WTC11 (cell line): ENCODE measurements around the gene SIRT3. TPM values are rescaled to one million over a fixed set of nuclear protein-coding genes. Genes with fewer than 3 reads are reported as not detected.

Source experiments
- ATAC-seq: fragments of 200-7000 bp; cut with Tn5 transposase; 2 replicates; pipeline ENCODE4 v1.10.0; 2021; ENCODE audit warnings: mild to moderate bottlenecking, moderate library complexity
- CTCF ChIA-PET: fragments of 300-600 bp; sonication (Branson Sonifier 250); formaldehyde crosslinking; loops from one replicate; lab custom pipeline; 2021; ENCODE audit warnings: antibody characterized with exemption; lab: Charles Lee
- POLR2A ChIA-PET: fragments of 350-600 bp; sonication (Branson Sonifier 250); formaldehyde crosslinking; loops from one replicate; lab custom pipeline; 2021; ENCODE audit warnings: antibody characterized with exemption; lab: Charles Lee
- DNase-seq: peaks from one replicate; pipeline ENCODE4 v3.0.0; 2021; ENCODE audit warnings: low spot score
- H3K27ac Mint-ChIP-seq: 2 replicates; pipeline ENCODE4 v1.8.0; 2021; ENCODE audit warnings: mixed read lengths
- H3K27me3 Mint-ChIP-seq: 2 replicates; pipeline ENCODE4 v1.8.0; 2021; ENCODE audit warnings: low read depth, mild to moderate bottlenecking, moderate library complexity, mixed read lengths
- H3K36me3 Mint-ChIP-seq: 2 replicates; pipeline ENCODE4 v1.8.0; 2021; ENCODE audit warnings: mixed read lengths
- H3K4me1 Mint-ChIP-seq: 2 replicates; pipeline ENCODE4 v1.8.0; 2022; ENCODE audit warnings: mixed read lengths
- H3K4me3 Mint-ChIP-seq: 2 replicates; pipeline ENCODE4 v1.8.0; 2021; ENCODE audit warnings: mild to moderate bottlenecking, moderate library complexity, mixed read lengths
- H3K9me3 Mint-ChIP-seq: 2 replicates; pipeline ENCODE4 v1.8.0; 2021; ENCODE audit warnings: mixed read lengths
- ATF1 ChIP-seq: sonication (generic); formaldehyde crosslinking; IDR thresholded peaks from 2 replicates; pipeline ENCODE4 v1.8.1; 2023; ENCODE audit warnings: mild to moderate bottlenecking, moderate library complexity, missing genetic modification reagents
- ATF2 ChIP-seq: sonication (generic); formaldehyde crosslinking; IDR thresholded peaks from 2 replicates; pipeline ENCODE4 v1.8.1; 2022; ENCODE audit warnings: low read depth, missing genetic modification reagents, borderline replicate concordance
- CREB1 ChIP-seq: sonication (generic); formaldehyde crosslinking; IDR thresholded peaks from 2 replicates; pipeline ENCODE4 v1.8.0; 2023; ENCODE audit warnings: mild to moderate bottlenecking, missing genetic modification reagents
- ERG ChIP-seq: fragments of 250-450 bp; sonication (Bioruptor Pico); IDR thresholded peaks from 2 replicates; pipeline ENCODE4 v1.8.0; 2021; ENCODE audit warnings: mild to moderate bottlenecking
- GABPB1 ChIP-seq: sonication (generic); formaldehyde crosslinking; IDR thresholded peaks from 2 replicates; pipeline ENCODE4 v1.8.1; 2023; ENCODE audit warnings: mild to moderate bottlenecking, missing genetic modification reagents
- GRHL2 ChIP-seq: fragments of 250-450 bp; sonication (Bioruptor Pico); IDR thresholded peaks from 2 replicates; pipeline ENCODE4 v1.8.0; 2022; ENCODE audit warnings: mild to moderate bottlenecking, moderate library complexity; ENCODE audit not compliant: insufficient replicate concordance, severe bottlenecking
- IRF1 ChIP-seq: sonication (generic); formaldehyde crosslinking; IDR thresholded peaks from 2 replicates; pipeline ENCODE4 v1.8.0; 2023; ENCODE audit warnings: missing genetic modification reagents
- JUN ChIP-seq: sonication (generic); formaldehyde crosslinking; IDR thresholded peaks from 2 replicates; pipeline ENCODE4 v1.8.0; 2023; ENCODE audit warnings: mild to moderate bottlenecking, missing genetic modification reagents
- NR1H2 ChIP-seq: sonication (generic); formaldehyde crosslinking; IDR thresholded peaks from 2 replicates; pipeline ENCODE4 v1.9.0; 2021; ENCODE audit warnings: mild to moderate bottlenecking, moderate library complexity, missing genetic modification reagents
- PREB ChIP-seq: sonication (generic); formaldehyde crosslinking; IDR thresholded peaks from 2 replicates; pipeline ENCODE4 v1.8.1; 2022; ENCODE audit warnings: mild to moderate bottlenecking, missing genetic modification reagents, moderate library complexity, borderline replicate concordance
- SMAD3 ChIP-seq: sonication (generic); formaldehyde crosslinking; IDR thresholded peaks from 2 replicates; pipeline ENCODE4 v1.8.0; 2022; ENCODE audit warnings: missing genetic modification reagents, mild to moderate bottlenecking, borderline replicate concordance
- SMAD4 ChIP-seq: sonication (generic); formaldehyde crosslinking; IDR thresholded peaks from 2 replicates; pipeline ENCODE4 v1.8.0; 2022; ENCODE audit warnings: mild to moderate bottlenecking, missing genetic modification reagents
- TEAD1 ChIP-seq: sonication (generic); formaldehyde crosslinking; IDR thresholded peaks from 2 replicates; pipeline ENCODE4 v1.8.0; 2022; ENCODE audit warnings: mild to moderate bottlenecking, missing genetic modification reagents
- TP53 ChIP-seq: sonication (generic); formaldehyde crosslinking; IDR thresholded peaks from 2 replicates; pipeline ENCODE4 v1.8.1; 2023; ENCODE audit warnings: mild to moderate bottlenecking, missing genetic modification reagents
- USF1 ChIP-seq: sonication (generic); formaldehyde crosslinking; IDR thresholded peaks from 2 replicates; pipeline ENCODE4 v1.8.0; 2022; ENCODE audit warnings: mild to moderate bottlenecking, missing genetic modification reagents
- USF2 ChIP-seq: sonication (generic); formaldehyde crosslinking; IDR thresholded peaks from 2 replicates; pipeline ENCODE4 v1.8.1; 2023; ENCODE audit warnings: mild to moderate bottlenecking, missing genetic modification reagents, moderate library complexity
- ZNF263 ChIP-seq: sonication (generic); formaldehyde crosslinking; IDR thresholded peaks from 2 replicates; pipeline ENCODE4 v1.8.1; 2022; ENCODE audit warnings: low read depth, mild to moderate bottlenecking, moderate library complexity, missing genetic modification reagents
- ZNF416 ChIP-seq: fragments of 250-450 bp; sonication (Bioruptor Pico); IDR thresholded peaks from 2 replicates; pipeline ENCODE4 v1.9.0; 2021; ENCODE audit warnings: mild to moderate bottlenecking, inconsistent platforms
- total RNA-seq: library from RNA; stranded (reverse); gene quantifications from 3 replicates; pipeline ENCODE4 v1.2.3, GENCODE V29; 2021

The SIRT3 gene
- total RNA-seq, 1 experiment from 2014 or later: 21.0 TPM

GRCh38 chr11:270451-271318 lies 34.5 kb upstream of the SIRT3 start:
- Mint-ChIP-seq H3K9me3 (peaks cover 4% of the 10 kb centered on the region; the same call in 1 of the 2 replicates), H3K4me3 (no peak overlapping the region), H3K27me3 (no peaks in the 10 kb centered on the region; the same call in 1 of the 2 replicates), H3K27ac (peak overlapping the region; percentile 41; the same call in 1 of the 2 replicates), H3K4me1 (peaks cover 36% of the 10 kb centered on the region), H3K36me3 (0 out of 2 replicates have a peak, but pooled peaks cover 3% of the 10 kb centered on the region)
- TF ChIP-seq GRHL2 (CRISPR knock-in tag): no peak
- TF ChIP-seq JUN (CRISPR knock-in tag): no peak
- TF ChIP-seq PREB (CRISPR knock-in tag): no peak
- TF ChIP-seq CREB1 (CRISPR knock-in tag): no peak
- TF ChIP-seq ATF2 (CRISPR knock-in tag): no peak
- TF ChIP-seq USF1: no peak
- TF ChIP-seq SMAD4 (CRISPR knock-in tag): no peak
- TF ChIP-seq NR1H2 (CRISPR knock-in tag): no peak
- TF ChIP-seq TEAD1 (CRISPR knock-in tag): no peak
- ChIA-PET POLR2A (interaction anchor here (0.6 to 1.2 kb wide), 2 partner anchors 13 to 86 kb away, joined by 3 to 4 read pairs; no protein-coding TSS in a partner anchor), CTCF (interaction anchor here (1.0 kb wide), 1 partner anchor 47 kb away, joined by 3 read pairs; no protein-coding TSS in a partner anchor)
- no peak for ATAC-seq
- DNase-seq: no peak

GRCh38 chr11:269146-269890 lies 33.2 kb upstream of the SIRT3 start:
- TF ChIP-seq TP53 (no peak), ZNF263 (CRISPR knock-in tag) (no peak), USF2 (CRISPR knock-in tag) (peak; percentile 66), ZNF416 (CRISPR knock-in tag) (no peak), SMAD3 (CRISPR knock-in tag) (no peak), USF1 (peak; percentile 70; the same call in 1 of the 2 replicates), GABPB1 (CRISPR knock-in tag) (peak; percentile 86), ERG (CRISPR knock-in tag) (no peak), ATF1 (no peak), IRF1 (CRISPR knock-in tag) (no peak), CREB1 (CRISPR knock-in tag) (no peak)
- peak overlapping the region; percentile 46 for H3K4me3 Mint-ChIP-seq
- peaks cover 11% of the 10 kb centered on the region; the same call in 1 of the 2 replicates for H3K9me3 Mint-ChIP-seq
- ChIA-PET CTCF (interaction anchor here (0.9 to 2.9 kb wide), 6 partner anchors 10 to 99 kb away, joined by 3 to 20 read pairs (median 4); no protein-coding TSS in a partner anchor), POLR2A (interaction anchor here (0.9 kb wide), 1 partner anchor 31 kb away, joined by 3 read pairs; no protein-coding TSS in a partner anchor)
- H3K36me3 Mint-ChIP-seq: 0 out of 2 replicates have a peak, but pooled peaks cover 3% of the 10 kb centered on the region
- no peak for ATAC-seq
- H3K4me1 Mint-ChIP-seq: peaks cover 28% of the 10 kb centered on the region
- H3K27ac Mint-ChIP-seq: peak overlapping the region; percentile 71
- DNase-seq: no peak
- H3K27me3 Mint-ChIP-seq: no peaks in the 10 kb centered on the region; the same call in 1 of the 2 replicates
